Measurements from ENCODE around the gene MIS18A. TPM values are rescaled to one million over a fixed set of nuclear protein-coding genes. Genes with fewer than 3 reads are reported as not detected.

MIS18A gene
- total RNA-seq, 1 experiment from 2014 or later = 17.5 TPM

DNA sequence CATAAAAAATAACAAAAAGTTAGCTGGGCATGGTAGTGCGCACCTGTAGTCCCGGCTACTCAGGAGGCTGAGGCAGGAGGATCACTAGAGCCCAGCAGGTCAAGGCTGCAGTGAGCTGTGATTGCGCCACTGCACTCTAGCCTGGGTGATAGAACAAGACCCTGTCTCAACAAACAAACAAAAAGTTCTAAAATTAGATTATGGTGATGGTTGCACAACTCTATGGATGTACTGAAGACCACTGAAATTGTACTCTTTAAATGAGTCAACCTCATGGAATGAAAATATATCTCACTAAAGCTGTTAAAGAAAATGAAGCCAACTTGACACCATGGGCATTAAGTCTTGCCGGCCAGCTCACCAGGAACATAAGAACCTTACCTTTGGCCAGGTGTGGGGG, 28.9 kb upstream of the MIS18A start:
- Histone ChIP-seq H3K36me3 (ENCODE audit: low read depth) (no peaks in the 10 kb centered on the region), H3K79me2 (ENCODE audit: low read depth) (no peaks in the 10 kb centered on the region), H3K27me3 (ENCODE audit: insufficient read depth, low read depth) (no peaks in the 10 kb centered on the region), H3K4me1 (replicated peaks; ENCODE audit: insufficient read depth) (no peaks in the 10 kb centered on the region), H3K27ac (no peak overlapping the region), H3K9me2 (ENCODE audit: insufficient read depth) (no peaks in the 10 kb centered on the region), H3K4me3 (no peak overlapping the region), H2AFZ (no peak overlapping the region), H4K20me1 (ENCODE audit: insufficient read depth) (no peaks in the 10 kb centered on the region), H3K9me3 (ENCODE audit: insufficient read depth, low read depth) (no peaks in the 10 kb centered on the region), H3F3A (ENCODE audit: insufficient read depth, low read depth) (no peaks in the 10 kb centered on the region), H3K4me2 (no peak overlapping the region)
- intact Hi-C loops (cut with micrococcal nuclease; ENCODE audit: unreplicated experiment) = no loop called here
- TF ChIP-seq CTCF (conservative IDR thresholded peaks at IDR 0.05) (no peak), EZH2 (IDR thresholded peaks at IDR 0.05; ENCODE audit: low read depth) (no peak)
- BruUV-seq (replicated peaks) = no TSS peak
- no peak for DNase-seq
- CTCF ChIA-PET = no interaction called here
- POLR2A ChIA-PET (ENCODE audit: unreplicated experiment) = interaction anchor here (0.6 kb wide), 1 partner anchor 1179 kb away, joined by 14 read pairs; no protein-coding TSS in a partner anchor

- intact Hi-C loops (cut with micrococcal nuclease; ENCODE audit: unreplicated experiment) = no loop called here
- Histone ChIP-seq H3K9me2 (ENCODE audit: insufficient read depth) (no peaks in the 10 kb centered on the region), H3K4me2 (no peak overlapping the region), H3K4me1 (replicated peaks; ENCODE audit: insufficient read depth) (no peaks in the 10 kb centered on the region), H3K27ac (no peak overlapping the region), H3K9me3 (ENCODE audit: insufficient read depth, low read depth) (no peaks in the 10 kb centered on the region), H3K79me2 (ENCODE audit: low read depth) (no peaks in the 10 kb centered on the region), H4K20me1 (ENCODE audit: insufficient read depth) (no peaks in the 10 kb centered on the region), H2AFZ (no peak overlapping the region), H3F3A (ENCODE audit: insufficient read depth, low read depth) (0 out of 2 replicates have a peak, but pooled peaks cover 4% of the 10 kb centered on the region), H3K36me3 (ENCODE audit: low read depth) (no peaks in the 10 kb centered on the region), H3K4me3 (no peak overlapping the region), H3K27me3 (ENCODE audit: insufficient read depth, low read depth) (no peaks in the 10 kb centered on the region)
- no TSS peak for BruUV-seq (replicated peaks)
- no peak for TF ChIP-seq CTCF (conservative IDR thresholded peaks at IDR 0.05)
- POLR2A ChIA-PET (ENCODE audit: unreplicated experiment) = no interaction called here
- DNase-seq = no peak
- CTCF ChIA-PET = interaction anchor here (0.6 kb wide), 1 partner anchor 72 kb away, joined by 3 read pairs; no protein-coding TSS in a partner anchor
Observed at GRCh38 chr21:32306021-32306780, 27.4 kb upstream of the MIS18A start.

DNA sequence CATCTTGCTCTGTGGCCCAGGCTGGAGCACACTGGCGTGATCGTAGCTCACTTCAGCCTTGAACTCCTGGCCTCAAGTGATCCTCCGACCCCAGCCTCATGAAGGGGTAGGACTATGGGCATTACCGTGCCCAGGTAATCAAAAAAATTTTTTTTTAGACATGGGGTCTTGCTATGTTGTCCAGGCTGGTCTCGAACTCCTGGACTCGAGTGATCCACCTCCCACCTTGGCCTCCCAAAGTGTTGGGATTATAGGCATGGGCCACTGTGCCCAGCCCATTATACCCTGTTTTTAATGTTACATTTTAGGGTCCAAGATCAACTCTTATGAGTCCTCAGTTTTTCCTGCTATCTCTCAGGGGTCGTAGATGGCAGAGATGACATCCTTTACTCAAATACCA, 26.1 kb upstream of the MIS18A start:
- H3K9me3 ChIP-seq (ENCODE audit: insufficient read depth, low read depth) = no peaks in the 10 kb centered on the region
- no peak for TF ChIP-seq EZH2 (IDR thresholded peaks at IDR 0.05; ENCODE audit: low read depth)
- no peak for TF ChIP-seq CTCF (conservative IDR thresholded peaks at IDR 0.05)
- ChIA-PET POLR2A (ENCODE audit: unreplicated experiment) (no interaction called here), CTCF (no interaction called here)
- no peaks in the 10 kb centered on the region for H3K36me3 ChIP-seq (ENCODE audit: low read depth)
- no peak overlapping the region for H3K4me2 ChIP-seq
- H4K20me1 ChIP-seq (ENCODE audit: insufficient read depth) = no peaks in the 10 kb centered on the region
- H3K4me3 ChIP-seq = no peak overlapping the region
- intact Hi-C loops (cut with micrococcal nuclease; ENCODE audit: unreplicated experiment) = no loop called here
- H3K4me1 ChIP-seq (replicated peaks; ENCODE audit: insufficient read depth) = no peaks in the 10 kb centered on the region
- H3K27ac ChIP-seq = no peak overlapping the region
- H3K79me2 ChIP-seq (ENCODE audit: low read depth) = no peaks in the 10 kb centered on the region
- 0 out of 2 replicates have a peak, but pooled peaks cover 6% of the 10 kb centered on the region for H3F3A ChIP-seq (ENCODE audit: insufficient read depth, low read depth)
- no peaks in the 10 kb centered on the region for H3K9me2 ChIP-seq (ENCODE audit: insufficient read depth)
- BruUV-seq (replicated peaks) = no TSS peak
- no peak for DNase-seq
- H3K27me3 ChIP-seq (ENCODE audit: insufficient read depth, low read depth) = no peaks in the 10 kb centered on the region
- H2AFZ ChIP-seq = no peak overlapping the region
